ENCODE measurements around the gene CLP1. TPM values are rescaled to one million over a fixed set of nuclear protein-coding genes. Genes with fewer than 3 reads are reported as not detected.
A peak's percentile ranks its signal among the peaks of the same experiment; 100 is the strongest.

CLP1 gene
- total and polyA plus RNA-seq, 12 donors, result 2.9 to 9.0 (median 7.1) TPM

DNA sequence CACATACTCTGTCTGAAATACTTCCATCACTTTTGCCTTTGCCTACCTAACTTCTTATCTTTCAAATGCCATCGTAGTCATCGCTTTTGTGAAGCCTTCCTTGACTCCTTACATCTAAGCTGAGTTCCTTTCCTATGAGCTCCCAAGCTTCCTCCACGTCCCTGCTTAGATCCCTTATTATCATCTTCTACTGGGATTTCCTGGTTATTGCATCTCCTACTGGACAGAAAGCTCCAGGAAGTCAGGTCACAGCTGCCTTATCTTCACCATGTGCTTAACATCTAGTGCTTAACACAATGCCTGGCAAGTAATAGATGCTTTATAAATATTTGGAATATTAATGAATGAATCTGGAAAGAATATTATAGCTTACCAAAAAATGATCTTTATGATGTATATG lies 13.8 kb upstream of the CLP1 start:
- Histone ChIP-seq H3K27me3 (peaks cover 0 to 58% (median 28%) of the 10 kb centered on the region in 7 donors), H3K4me1 (peaks cover 4 to 81% (median 58%) of the 10 kb centered on the region in 9 donors), H3K27ac (no peak overlapping the region), H3K9me3 (no peaks in the 10 kb centered on the region), H3K4me3 (no peak overlapping the region), H3K36me3 (no peaks in the 10 kb centered on the region)
- DNase-seq, result no peak
- intact Hi-C loops (cut with DNase I), result loop anchor here in 9 of 10 donors (2.0 to 10.0 kb wide), 9 partner anchors 75 to 871 kb away; partner anchors contain the start of gene UBE2L6 (in 3 of the 9)
- TF ChIP-seq, protein P1, sequence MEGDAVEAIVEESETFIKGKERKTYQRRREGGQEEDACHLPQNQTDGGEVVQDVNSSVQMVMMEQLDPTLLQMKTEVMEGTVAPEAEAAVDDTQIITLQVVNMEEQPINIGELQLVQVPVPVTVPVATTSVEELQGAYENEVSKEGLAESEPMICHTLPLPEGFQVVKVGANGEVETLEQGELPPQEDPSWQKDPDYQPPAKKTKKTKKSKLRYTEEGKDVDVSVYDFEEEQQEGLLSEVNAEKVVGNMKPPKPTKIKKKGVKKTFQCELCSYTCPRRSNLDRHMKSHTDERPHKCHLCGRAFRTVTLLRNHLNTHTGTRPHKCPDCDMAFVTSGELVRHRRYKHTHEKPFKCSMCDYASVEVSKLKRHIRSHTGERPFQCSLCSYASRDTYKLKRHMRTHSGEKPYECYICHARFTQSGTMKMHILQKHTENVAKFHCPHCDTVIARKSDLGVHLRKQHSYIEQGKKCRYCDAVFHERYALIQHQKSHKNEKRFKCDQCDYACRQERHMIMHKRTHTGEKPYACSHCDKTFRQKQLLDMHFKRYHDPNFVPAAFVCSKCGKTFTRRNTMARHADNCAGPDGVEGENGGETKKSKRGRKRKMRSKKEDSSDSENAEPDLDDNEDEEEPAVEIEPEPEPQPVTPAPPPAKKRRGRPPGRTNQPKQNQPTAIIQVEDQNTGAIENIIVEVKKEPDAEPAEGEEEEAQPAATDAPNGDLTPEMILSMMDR (IDR thresholded peaks at IDR 0.05), result no peak
- ATAC-seq, result no peak
- 49 to 59% methylated on average over 3 of the region's 3 CpGs for WGBS, 2 donors

DNA sequence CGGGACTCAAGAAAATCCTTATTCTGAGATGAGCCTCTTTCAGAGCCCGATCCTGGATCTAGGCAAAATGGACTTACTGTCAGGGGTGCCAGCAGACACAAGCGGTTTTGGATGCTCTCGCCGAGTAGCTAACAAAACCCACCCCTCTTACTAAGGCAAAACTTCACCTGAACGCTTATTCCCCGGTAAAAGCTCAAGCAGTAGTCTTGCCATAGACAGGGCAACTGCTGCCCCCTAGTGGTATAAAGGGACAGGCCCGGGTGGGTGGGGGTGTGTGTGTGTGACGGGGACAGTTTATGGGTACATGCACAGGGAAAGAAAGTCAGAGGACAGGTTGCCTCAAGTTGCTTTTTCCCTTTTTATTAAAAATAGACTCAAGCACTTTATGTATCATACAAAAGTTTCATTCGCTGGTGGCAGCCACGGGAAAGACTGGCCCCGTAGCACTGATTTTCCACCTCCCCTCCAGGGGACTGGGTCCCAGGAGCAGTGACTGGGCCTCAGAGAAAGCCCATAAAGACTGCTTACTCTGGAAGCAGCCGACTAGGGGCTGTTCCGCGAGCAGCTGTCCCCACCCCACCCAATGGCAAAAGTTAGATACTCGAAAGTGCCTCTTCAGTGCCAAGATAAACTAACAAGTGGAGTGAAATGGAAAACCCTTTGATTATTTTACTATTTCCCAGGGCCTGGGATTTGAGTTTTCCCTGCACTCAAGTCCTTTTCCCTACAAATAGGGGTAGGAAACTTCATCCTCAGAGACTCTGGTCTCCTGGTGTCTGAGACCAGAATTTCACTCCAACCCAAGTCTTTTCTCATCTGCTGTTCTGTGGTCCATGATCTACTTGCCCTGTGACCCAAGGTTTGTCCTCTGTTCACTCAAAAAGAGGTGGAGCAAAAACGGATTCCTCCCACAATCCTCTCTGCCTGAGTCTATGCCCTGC lies 12.5 kb upstream of the CLP1 start:
- WGBS, 2 donors, result 10 to 11% methylated on average over 17 of the region's 17 CpGs
- Histone ChIP-seq H3K9me3 (no peaks in the 10 kb centered on the region), H3K4me1 (peaks cover 3 to 80% (median 56%) of the 10 kb centered on the region in 9 donors), H3K27ac (peak overlapping the region in 9 of 10 donors; percentile 11 to 68 (median 47)), H3K36me3 (no peaks in the 10 kb centered on the region), H3K27me3 (peaks cover 0 to 55% (median 37%) of the 10 kb centered on the region in 7 donors), H3K4me3 (no peak overlapping the region)
- peak; percentile 75 to 81 (median 77) for ATAC-seq
- intact Hi-C loops (cut with DNase I), result loop anchor here (2.0 to 10.0 kb wide), 9 partner anchors 76 to 870 kb away; partner anchors contain the start of gene UBE2L6 (in 3 of the 10)
- DNase-seq, result peak; percentile 76 to 86
- TF ChIP-seq, protein P1 (IDR thresholded peaks at IDR 0.05), result peak; percentile 72 to 92 (median 88)

DNA sequence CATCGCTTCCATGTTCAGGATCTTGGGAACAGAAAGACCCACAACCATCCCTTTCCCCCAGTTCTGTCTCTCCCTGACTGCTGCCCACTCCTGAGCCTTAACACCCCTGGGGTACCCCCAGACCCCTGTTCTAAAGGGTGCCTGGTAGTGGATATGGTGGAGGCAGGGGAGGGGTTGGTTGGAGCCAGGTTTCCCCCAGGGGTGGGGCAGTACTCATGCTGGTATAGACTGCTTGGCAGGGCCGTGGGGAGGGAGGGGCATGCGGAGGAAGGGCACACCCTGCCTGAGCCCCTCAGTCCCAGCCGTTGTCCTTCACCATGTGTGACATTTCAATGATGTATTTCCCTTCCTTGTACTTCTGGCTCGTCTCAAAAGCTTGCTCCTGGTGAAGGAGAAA lies 11.9 kb upstream of the CLP1 start:
- no peaks in the 10 kb centered on the region for H3K9me3 ChIP-seq
- TF ChIP-seq, protein P1 (IDR thresholded peaks at IDR 0.05), result no peak
- peaks cover 3 to 80% (median 55%) of the 10 kb centered on the region in 9 donors for H3K4me1 ChIP-seq
- DNase-seq (no peak), ATAC-seq (peak in 5 of 8 donors; percentile 4 to 35 (median 21))
- H3K27ac ChIP-seq, result peak overlapping the region in 9 of 10 donors; percentile 15 to 68 (median 47)
- 6 to 14% methylated on average over 5 of the region's 5 CpGs for WGBS, 2 donors
- intact Hi-C loops (cut with DNase I), result loop anchor here in 9 of 10 donors (2.0 to 10.0 kb wide), 7 partner anchors 77 to 869 kb away; no protein-coding TSS in a partner anchor
- no peaks in the 10 kb centered on the region for H3K36me3 ChIP-seq
- H3K27me3 ChIP-seq, result peaks cover 0 to 59% (median 43%) of the 10 kb centered on the region in 7 donors
- no peak overlapping the region for H3K4me3 ChIP-seq

DNA sequence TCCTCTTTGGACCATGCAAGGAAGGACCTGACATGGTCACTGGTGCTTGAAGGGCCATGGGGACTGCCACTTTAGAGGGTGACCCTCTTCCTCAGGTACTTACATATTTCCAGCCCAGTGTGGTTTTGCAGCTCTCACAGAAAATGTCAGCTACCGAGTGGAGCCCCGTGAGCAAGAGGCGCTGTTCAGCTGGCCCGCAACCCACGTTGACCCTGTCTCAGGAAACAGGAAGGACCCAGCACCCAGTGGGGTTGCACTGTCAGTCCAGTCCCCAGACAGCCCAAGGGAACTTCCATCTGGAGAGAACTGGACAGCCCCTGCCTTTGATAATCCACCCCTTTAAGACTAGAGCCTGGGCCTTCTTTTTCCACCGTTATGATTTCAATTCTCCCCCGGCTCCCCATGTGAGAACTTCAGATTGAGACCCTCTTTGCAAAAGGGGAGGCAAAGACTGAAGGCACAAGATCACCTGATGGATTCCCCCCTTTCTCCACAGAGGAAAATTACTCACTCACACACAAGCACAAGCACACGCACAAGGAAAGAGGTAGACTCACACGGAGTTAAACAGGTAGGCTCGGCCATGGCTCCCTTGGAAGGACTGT lies 11.3 kb upstream of the CLP1 start:
- peaks cover 0 to 63% (median 47%) of the 10 kb centered on the region in 7 donors for H3K27me3 ChIP-seq
- H3K4me3 ChIP-seq, result no peak overlapping the region
- WGBS, 2 donors, result 21 to 30% methylated on average over 10 of the region's 10 CpGs
- no peaks in the 10 kb centered on the region for H3K9me3 ChIP-seq
- ATAC-seq, result no peak
- intact Hi-C loops (cut with DNase I), result loop anchor here in 9 of 10 donors (2.0 to 10.0 kb wide), 7 partner anchors 77 to 869 kb away; no protein-coding TSS in a partner anchor
- TF ChIP-seq, protein P1 (IDR thresholded peaks at IDR 0.05), result no peak
- peak overlapping the region in 6 of 10 donors; percentile 15 to 68 (median 54) for H3K27ac ChIP-seq
- H3K36me3 ChIP-seq, result no peaks in the 10 kb centered on the region
- H3K4me1 ChIP-seq, result peaks cover 3 to 74% (median 55%) of the 10 kb centered on the region in 9 donors
- peak in 1 of 2 donors; percentile 23 for DNase-seq

All from heart right ventricle (tissue), 16 donors.